GM10266 (cell line): ENCODE results near the gene CERT1.
A peak's percentile ranks its signal among the peaks of the same experiment; 100 is the strongest.
"Not testable (repeated sequence)": the region's sequence is repeated elsewhere in the genome, so short reads cannot be mapped to it uniquely, and the experiment has no call there.

Experiments
- DNase-seq: peaks from one replicate; pipeline ENCODE4 v3.0.0; 2012; ENCODE audit errors: extremely low spot score
- TF ChIP-seq, protein P1 (sequence below): IDR thresholded peaks from 2 replicates; pipeline ENCODE4 v1.5.1; 2012; ENCODE audit warnings: mild to moderate bottlenecking, low read depth; ENCODE audit not compliant: control insufficient read depth, insufficient read depth; ENCODE audit errors: missing control alignments

CERT1 gene

GRCh38 chr5:75534734-75535133 is 23.3 kb upstream of the CERT1 start:
- TF ChIP-seq, protein P1, sequence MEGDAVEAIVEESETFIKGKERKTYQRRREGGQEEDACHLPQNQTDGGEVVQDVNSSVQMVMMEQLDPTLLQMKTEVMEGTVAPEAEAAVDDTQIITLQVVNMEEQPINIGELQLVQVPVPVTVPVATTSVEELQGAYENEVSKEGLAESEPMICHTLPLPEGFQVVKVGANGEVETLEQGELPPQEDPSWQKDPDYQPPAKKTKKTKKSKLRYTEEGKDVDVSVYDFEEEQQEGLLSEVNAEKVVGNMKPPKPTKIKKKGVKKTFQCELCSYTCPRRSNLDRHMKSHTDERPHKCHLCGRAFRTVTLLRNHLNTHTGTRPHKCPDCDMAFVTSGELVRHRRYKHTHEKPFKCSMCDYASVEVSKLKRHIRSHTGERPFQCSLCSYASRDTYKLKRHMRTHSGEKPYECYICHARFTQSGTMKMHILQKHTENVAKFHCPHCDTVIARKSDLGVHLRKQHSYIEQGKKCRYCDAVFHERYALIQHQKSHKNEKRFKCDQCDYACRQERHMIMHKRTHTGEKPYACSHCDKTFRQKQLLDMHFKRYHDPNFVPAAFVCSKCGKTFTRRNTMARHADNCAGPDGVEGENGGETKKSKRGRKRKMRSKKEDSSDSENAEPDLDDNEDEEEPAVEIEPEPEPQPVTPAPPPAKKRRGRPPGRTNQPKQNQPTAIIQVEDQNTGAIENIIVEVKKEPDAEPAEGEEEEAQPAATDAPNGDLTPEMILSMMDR, result no peak
- no peak for DNase-seq

DNA sequence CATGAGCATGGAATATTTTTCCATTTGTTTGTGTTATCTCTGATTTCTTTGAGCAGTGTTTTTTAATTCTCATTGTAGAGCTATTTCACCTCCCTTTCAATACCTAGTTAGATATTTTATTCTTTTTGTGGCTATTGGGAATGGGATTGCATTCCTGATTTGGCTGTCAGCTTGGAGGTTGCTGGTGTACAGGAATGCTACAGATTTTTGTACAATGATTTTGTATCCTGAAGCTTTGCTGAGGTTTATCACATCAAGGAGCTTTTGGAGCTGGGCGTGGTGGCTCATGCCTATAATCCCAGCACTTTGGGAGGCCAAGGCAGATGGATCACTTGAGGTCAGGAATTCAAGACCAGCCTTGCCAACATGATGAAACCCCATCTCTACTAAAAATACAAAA is 22.3 kb upstream of the CERT1 start:
- not testable (repeated sequence) for DNase-seq

DNA sequence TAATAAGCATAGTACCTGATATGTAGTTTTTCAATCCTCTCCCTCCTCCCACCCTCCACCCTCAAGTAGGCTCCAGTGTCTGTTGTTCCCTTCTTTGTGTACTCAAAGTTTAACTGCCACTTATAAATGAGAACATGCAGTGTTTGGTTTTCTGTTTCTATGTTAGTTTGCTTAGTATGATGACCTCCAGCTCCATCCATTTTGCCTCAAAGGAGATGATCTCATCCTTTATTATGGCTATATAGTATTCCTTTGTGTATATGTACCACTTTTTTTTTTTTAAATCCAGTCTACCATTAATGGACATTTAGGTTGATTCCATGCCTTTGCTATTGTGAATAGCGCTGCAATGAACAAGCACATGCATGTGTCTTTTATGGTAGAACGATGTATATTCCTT is 20.8 kb upstream of the CERT1 start:
- no peak for DNase-seq
- TF ChIP-seq, protein P1, result no peak

GRCh38 chr5:75529185-75529584 is 17.8 kb upstream of the CERT1 start:
- TF ChIP-seq, protein P1, result no peak

GRCh38 chr5:75526070-75526469 is 14.6 kb upstream of the CERT1 start:
- DNase-seq, result no peak
- TF ChIP-seq, protein P1, result no peak

More at GRCh38 chr5:75529185-75529584, 17.8 kb upstream of the CERT1 start:
- no peak for DNase-seq

- TF ChIP-seq, protein P1, result no peak
- DNase-seq, result no peak
Observed at GRCh38 chr5:75525344-75525743, 13.9 kb upstream of the CERT1 start.

DNA sequence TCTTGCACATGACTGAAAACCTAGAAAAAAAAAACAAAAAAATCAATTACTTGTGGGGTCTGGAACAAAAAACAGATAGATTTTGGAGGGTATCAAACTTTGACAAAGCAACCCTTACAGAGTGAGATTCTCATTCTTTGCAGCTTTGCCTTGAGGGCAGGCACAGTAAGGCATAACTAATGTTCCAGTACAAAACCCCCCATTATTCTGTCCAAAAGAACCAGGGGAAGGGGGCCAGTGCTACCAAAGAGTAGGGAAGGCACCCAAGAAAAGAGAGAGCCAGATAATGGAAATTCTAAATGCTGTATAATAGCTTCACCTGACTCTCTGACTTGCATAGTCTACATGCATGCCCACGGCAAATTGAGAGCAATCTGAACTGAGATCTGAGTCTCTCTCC is 13.2 kb upstream of the CERT1 start:
- TF ChIP-seq, protein P1, result no peak
- no peak for DNase-seq

DNA sequence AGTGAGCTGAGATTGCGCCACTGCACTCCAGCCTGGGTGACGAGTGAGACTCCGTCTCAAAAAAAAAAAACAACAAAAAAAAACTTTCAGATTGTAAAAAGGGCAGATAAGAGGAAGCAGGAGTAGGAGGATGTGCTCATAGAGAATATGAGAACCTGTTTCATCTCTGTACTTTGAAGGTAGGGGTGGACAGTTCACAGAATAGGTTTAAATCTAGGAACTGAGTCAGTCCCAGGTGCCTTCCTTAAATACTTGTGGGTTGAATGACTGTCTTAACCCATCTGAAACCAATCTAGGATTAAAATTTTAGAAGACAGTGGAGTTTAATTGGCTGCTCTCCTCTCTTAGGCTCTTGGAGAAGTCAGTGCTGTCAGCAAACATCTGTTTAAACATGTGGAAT is 12.6 kb upstream of the CERT1 start:
- TF ChIP-seq, protein P1, result no peak
- peak; percentile 37 for DNase-seq
